Heart left ventricle (tissue), 16 donors: ENCODE measurements around the gene CPNE4. TPM values are rescaled to one million over a fixed set of nuclear protein-coding genes. Genes with fewer than 3 reads are reported as not detected.

Experiments
- ATAC-seq, 4 donors: fragments of 200-7000 bp; cut with Tn5 transposase; one replicate each; pipeline ENCODE4 v1.9.1; 2020 to 2022; ENCODE audit warnings: moderate library complexity in 4 of 4, mild to moderate bottlenecking in 3 of 4, moderate number of reproducible peaks in 1 of 4
- DNase-seq, 5 donors: peaks; one replicate each; pipeline ENCODE4 v3.0.0-alpha.2; 2020
- H3K27ac ChIP-seq, 12 donors: fragments of 200-600 bp; sonication (generic) in 4 of 12; one replicate each; pipeline versions ENCODE4 v1.5.0 to v1.8.0; 2016 to 2022; ENCODE audit warnings: mild to moderate bottlenecking in 2 of 12
- H3K27me3 ChIP-seq, 9 donors: fragments of 200-600 bp; sonication (generic) in 2 of 9; one replicate each; pipeline versions ENCODE4 v1.5.1 to v1.8.0; 2016 to 2022; ENCODE audit warnings: mild to moderate bottlenecking in 3 of 9
- H3K36me3 ChIP-seq, 9 donors: fragments of 200-600 bp; sonication (generic) in 2 of 9; one replicate each; pipeline versions ENCODE4 v1.5.0 to v1.8.0; 2018 to 2022; ENCODE audit warnings: mild to moderate bottlenecking in 2 of 9
- H3K4me1 ChIP-seq, 12 donors: fragments of 200-600 bp; sonication (generic) in 4 of 12; one replicate each; pipeline versions ENCODE4 v1.5.0 to v1.8.0; 2016 to 2022; ENCODE audit warnings: mild to moderate bottlenecking in 3 of 12
- H3K4me3 ChIP-seq, 12 donors: fragments of 200-600 bp; sonication (generic) in 4 of 12; one replicate each; pipeline versions ENCODE4 v1.5.0 to v1.8.0; 2017 to 2022; ENCODE audit warnings: mild to moderate bottlenecking in 9 of 12, moderate library complexity in 4 of 12
- H3K9me3 ChIP-seq, 12 donors: fragments of 200-600 bp; sonication (generic) in 4 of 12; one replicate each; pipeline versions ENCODE4 v1.5.0 to v1.8.0; 2016 to 2022; ENCODE audit warnings: mild to moderate bottlenecking in 1 of 12
- CTCF ChIP-seq, 12 donors: fragments of 200-600 bp; sonication (generic) in 4 of 12; IDR thresholded peaks; one replicate each; pipeline versions ENCODE4 v1.5.0 to v1.8.0; 2018 to 2022; ENCODE audit warnings: antibody characterized with exemption in 12 of 12, mild to moderate bottlenecking in 5 of 12
- POLR2A ChIP-seq, 2 donors: fragments of 450-650 bp; IDR thresholded peaks; one replicate each; pipeline ENCODE4 v1.6.1; 2017; ENCODE audit warnings: antibody characterized with exemption in 2 of 2, mild to moderate bottlenecking in 2 of 2, moderate library complexity in 2 of 2
- WGBS, 4 donors: extraction: QIAGEN DNeasy Blood & Tissue Kit in 2 of 4; methylation state at CpG; one replicate each; pipeline versions ENCODE4 v1.1.5 to v1.1.7; 2013 to 2018; 5-methylcytosine and 5-hydroxymethylcytosine counted together
- intact Hi-C, 10 donors: fragments of 100-400 bp; cut with DNase I; formaldehyde crosslinking; loops; one replicate each; pipeline versions ENCODE4 v1.11.1 to v1.14.2; 2022
- polyA plus RNA-seq, 2 donors: library from polyadenylated mRNA; stranded (reverse); fragments of 200-250 nt; gene quantifications; one replicate each; pipeline ENCODE4 v1.2.3, GENCODE V29; 2013
- total RNA-seq, 9 donors: library from RNA; depleted of rRNA in 2 of 9; stranded (reverse); fragments of >200 nt in 2 of 9; fragmentation: NEBNext Ultra II Directional in 3 of 9; extraction: Animal tissue kit (Norgen Biotek cat#: 25700) in 3 of 9; gene quantifications; one replicate each; pipeline versions ENCODE4 v1.1.0 to v1.2.4, GENCODE V29; 2016 to 2023
- donor health status: ischemic (EF 13 %, LVEDD 7.1; RV severe dilation, severe dysfunction).
- donor health status: healthy with polysubstance abuse.
- donor health status: DM: no; HTN: yes; CAD: no.
- donor health status: DM: no; HTN: no; CAD: no.
- donor health status: ischemic (EF 25% LVEDD 6.9; RV normal size, moderate dysfunction).
- donor health status: ischemic (EF 25% LVEDD 5.7; RV mildly dilated, moderate dysfunction).
- donor health status: healthy.
- donor health status: DM: yes; HTN: yes; CAD: no.
- donor health status: ischemic (EF 35%, LVEDD 5.7; RV mildly dilated, moderate dysfunction).
- donor health status: nonischemic (EF 11% LVEDD 7.7; RV severe dilation, severe dysfunction).
- donor health status: DM: yes; HTN: yes; CAD: no.
- donor health status: PGD.
- donor health status: ischemic (EF 29% LVEDD 5.4; RV normal size, mild dysfunction).
- donor health status: nonischemic (EF 23%, LVEDD 6.1; RV moderate dilation, normal function).

The CPNE4 gene
- total and polyA plus RNA-seq, 11 donors, result 1.7 to 99.7 (median 24.9) TPM

DNA sequence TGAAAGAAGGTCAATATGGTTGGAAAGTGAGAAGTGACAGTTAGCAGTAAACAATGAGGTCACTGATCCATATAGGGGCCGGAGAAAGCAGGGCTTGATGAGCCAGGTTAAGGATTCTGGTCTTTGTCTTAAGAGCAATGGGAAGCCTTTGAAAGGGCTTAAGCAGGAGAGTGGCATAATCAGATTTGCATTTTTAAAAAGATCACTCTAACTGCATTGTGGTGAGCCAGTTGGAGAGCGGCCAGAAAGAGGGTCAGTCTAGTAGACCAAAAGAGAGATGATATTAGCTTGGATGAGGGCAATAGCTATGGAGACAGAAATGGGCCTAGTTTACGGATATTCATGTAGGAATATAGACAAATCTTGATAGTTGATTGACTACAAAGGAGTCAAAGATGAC, 46.6 kb downstream of the CPNE4 start:
- DNase-seq (no peak), ATAC-seq (no peak)
- intact Hi-C loops, result no loop called here
- TF ChIP-seq POLR2A (IDR thresholded peaks at IDR 0.05) (no peak), CTCF (IDR thresholded peaks at IDR 0.05) (no peak)
- Histone ChIP-seq H3K36me3 (no peaks in the 10 kb centered on the region), H3K27ac (no peak overlapping the region), H3K4me3 (no peak overlapping the region), H3K9me3 (peaks cover 0 to 15% (median 0%) of the 10 kb centered on the region in 12 donors), H3K4me1 (no peaks in the 10 kb centered on the region), H3K27me3 (peaks cover 0 to 6% (median 0%) of the 10 kb centered on the region in 9 donors)
- 88 to 91% (median 91%) methylated on average over 3 of the region's 3 CpGs for WGBS, 4 donors

- H3K27ac ChIP-seq, result no peak overlapping the region
- peaks cover 0 to 15% (median 0%) of the 10 kb centered on the region in 12 donors for H3K9me3 ChIP-seq
- 73 to 96% (median 80%) methylated on average over 1 of the region's 1 CpG for WGBS, 4 donors
- no peaks in the 10 kb centered on the region for H3K27me3 ChIP-seq
- H3K36me3 ChIP-seq, result no peaks in the 10 kb centered on the region
- no peak overlapping the region for H3K4me3 ChIP-seq
- intact Hi-C loops, result no loop called here
- H3K4me1 ChIP-seq, result no peaks in the 10 kb centered on the region
- no peak for DNase-seq
- no peak for ATAC-seq
- no peak for TF ChIP-seq CTCF (IDR thresholded peaks at IDR 0.05)
- TF ChIP-seq POLR2A (IDR thresholded peaks at IDR 0.05), result no peak
Measured at GRCh38 chr3:131983689-131984088, 51.1 kb downstream of the CPNE4 start.

DNA sequence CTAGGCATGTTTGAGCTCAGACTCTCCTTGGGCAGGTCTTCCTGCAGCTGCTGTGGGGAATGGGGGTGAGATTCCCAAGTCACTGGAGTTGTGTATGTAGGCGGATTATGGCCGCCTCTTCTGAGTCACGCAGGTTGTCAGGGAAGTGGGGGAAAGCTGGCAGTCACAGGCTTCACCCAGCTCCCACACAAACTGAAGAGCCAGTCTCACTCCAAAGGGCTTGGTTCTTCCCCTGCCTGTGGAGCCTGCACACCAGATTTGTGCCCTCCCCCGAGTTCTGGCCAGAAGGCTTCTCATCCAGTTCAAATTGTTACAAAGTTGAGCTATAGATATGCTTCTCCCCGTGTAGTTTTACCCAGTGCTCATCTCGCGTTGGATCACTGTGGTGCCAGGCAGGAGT, 53.5 kb downstream of the CPNE4 start:
- Histone ChIP-seq H3K27ac (no peak overlapping the region), H3K4me3 (no peak overlapping the region), H3K9me3 (peaks cover 0 to 16% (median 0%) of the 10 kb centered on the region in 12 donors), H3K4me1 (peaks cover 0 to 2% (median 0%) of the 10 kb centered on the region in 12 donors), H3K36me3 (no peaks in the 10 kb centered on the region), H3K27me3 (no peaks in the 10 kb centered on the region)
- no peak for ATAC-seq
- intact Hi-C loops, result no loop called here
- TF ChIP-seq POLR2A (IDR thresholded peaks at IDR 0.05) (no peak), CTCF (IDR thresholded peaks at IDR 0.05) (no peak)
- no peak for DNase-seq
- WGBS, 4 donors, result 92 to 98% (median 94%) methylated on average over 5 to 7 of the region's 7 CpGs

GRCh38 chr3:131976448-131976847, 58.4 kb downstream of the CPNE4 start:
- H3K27me3 ChIP-seq, result no peaks in the 10 kb centered on the region
- DNase-seq (no peak), ATAC-seq (peak in 1 of 4 donors; percentile 24)
- no peaks in the 10 kb centered on the region for H3K36me3 ChIP-seq
- H3K9me3 ChIP-seq, result peaks cover 0 to 16% (median 0%) of the 10 kb centered on the region in 12 donors
- H3K4me3 ChIP-seq, result no peak overlapping the region
- intact Hi-C loops, result no loop called here
- peaks cover 0 to 22% (median 0%) of the 10 kb centered on the region in 12 donors for H3K4me1 ChIP-seq
- H3K27ac ChIP-seq, result no peak overlapping the region
- 14 to 32% (median 24%) methylated on average over 2 of the region's 2 CpGs for WGBS, 4 donors
- no peak for TF ChIP-seq CTCF (IDR thresholded peaks at IDR 0.05)
- TF ChIP-seq POLR2A (IDR thresholded peaks at IDR 0.05), result no peak
